CD4-positive, alpha-beta T cell treated with Interleukin-17A for 4 hours (primary cell): ENCODE results near the gene CRADD.
"Not testable (repeated sequence)": the region's sequence is repeated elsewhere in the genome, so short reads cannot be mapped to it uniquely, and the experiment has no call there.

Experiments used
- DNase-seq: peaks from one replicate; pipeline ENCODE4 v3.0.0-alpha.2; 2020; ENCODE audit warnings: mixed read lengths

Gene CRADD

DNA sequence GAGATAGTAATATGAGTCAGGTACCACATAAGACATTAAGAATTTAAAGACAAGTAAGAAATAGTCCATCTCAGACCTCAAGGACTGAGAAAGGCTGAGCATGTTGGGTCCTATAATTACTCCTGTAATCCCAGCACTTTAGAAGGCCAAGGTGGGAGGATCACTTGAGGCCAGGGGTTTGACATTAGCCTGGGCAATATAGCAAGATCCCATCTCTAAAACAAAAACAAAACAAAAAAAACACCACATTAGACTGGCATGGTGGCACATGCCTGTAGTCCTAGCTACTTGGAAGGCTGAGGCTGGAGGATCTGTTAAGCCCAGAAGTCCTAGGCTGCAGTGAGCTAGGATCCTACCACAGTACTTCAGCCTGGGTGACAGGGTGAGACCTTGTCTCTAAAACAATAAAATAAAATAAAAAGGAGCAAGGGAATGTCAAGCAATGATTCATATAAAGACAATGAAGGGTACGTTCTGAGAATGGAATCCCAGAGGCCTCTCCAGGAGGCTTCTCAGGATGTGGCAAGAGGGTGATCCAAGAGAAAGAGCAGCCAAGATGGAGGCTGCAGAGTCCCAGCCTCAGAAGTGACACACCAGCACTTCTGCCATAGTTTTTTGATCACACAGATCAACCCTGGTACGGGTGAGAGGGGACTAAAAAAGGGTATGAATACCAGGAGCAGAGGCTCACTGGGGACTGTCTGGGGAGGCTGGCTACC is 206.4 kb downstream of the CRADD start:
- DNase-seq = no peak

DNA sequence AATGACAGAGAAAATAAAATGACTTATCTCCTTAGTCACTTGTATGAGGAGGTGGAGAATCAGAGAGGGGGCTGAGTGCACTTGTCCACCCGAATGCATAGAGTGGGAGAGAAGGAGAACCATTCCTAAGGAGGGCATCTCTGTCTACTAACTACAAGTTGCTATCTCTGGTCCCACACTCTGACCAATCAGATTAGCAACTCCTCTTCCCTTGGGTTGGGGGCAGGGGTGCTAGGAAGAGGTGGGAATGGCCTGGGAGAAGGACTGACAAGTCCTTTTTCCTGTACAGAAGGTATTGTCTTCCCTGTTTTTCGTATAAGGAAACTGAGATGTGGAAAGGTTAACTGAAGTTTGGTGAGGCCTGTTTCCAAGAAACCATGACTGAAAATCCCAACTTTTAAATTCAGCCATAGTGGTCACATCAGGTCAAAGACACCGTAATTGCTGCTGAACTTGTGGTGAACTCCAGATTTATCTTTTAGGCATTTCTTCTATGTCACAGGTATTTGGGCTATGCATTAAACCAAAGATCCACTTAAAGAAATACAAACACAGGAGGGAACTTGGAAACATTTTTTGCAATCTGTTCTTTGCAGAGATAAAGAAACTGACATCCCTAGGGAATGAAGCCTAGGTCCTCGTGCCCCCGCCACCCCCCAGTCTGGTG is 207.8 kb downstream of the CRADD start:
- no peak for DNase-seq

GRCh38 chr12:93885973-93886532 is 208.9 kb downstream of the CRADD start:
- not testable (repeated sequence) for DNase-seq

- no peak for DNase-seq
These were observed 209.6 kb downstream of the CRADD start for GRCh38 chr12:93886533-93887511.

GRCh38 chr12:93888964-93889363 is 211.8 kb downstream of the CRADD start:
- no peak for DNase-seq

DNA sequence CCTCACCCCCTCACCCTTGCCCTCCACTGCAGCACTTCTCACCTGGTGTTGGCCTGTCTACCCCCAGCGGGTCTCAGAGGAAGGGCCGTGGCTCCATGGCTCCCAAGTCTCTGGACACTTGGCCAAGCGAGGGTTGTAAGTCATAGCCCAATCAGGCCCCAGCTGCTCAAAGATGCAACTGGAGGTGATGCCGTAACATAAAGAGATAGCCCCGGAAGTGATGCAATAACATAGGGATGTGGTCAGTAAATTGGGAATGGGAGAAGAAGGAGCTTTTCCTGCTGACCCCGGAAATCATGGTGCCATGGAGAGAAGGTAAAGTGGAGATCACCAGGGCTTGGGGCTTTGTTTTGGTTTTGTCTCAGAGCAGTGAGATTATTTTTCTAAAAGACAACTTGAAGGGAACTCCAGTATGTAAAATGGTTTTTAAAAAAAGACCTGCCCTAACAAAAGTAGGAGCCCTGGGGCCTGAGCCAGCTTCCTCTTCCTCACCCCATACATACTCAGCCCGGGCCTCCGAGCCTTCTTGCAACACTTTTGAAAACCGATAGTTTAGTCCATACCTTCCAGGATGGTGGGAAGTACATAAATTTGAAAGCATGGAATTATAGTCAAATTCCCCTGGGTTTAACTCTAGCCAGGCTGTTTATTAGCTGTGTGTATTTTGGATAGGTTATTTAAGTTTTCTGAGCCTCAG is 212.5 kb downstream of the CRADD start:
- no peak for DNase-seq

DNA sequence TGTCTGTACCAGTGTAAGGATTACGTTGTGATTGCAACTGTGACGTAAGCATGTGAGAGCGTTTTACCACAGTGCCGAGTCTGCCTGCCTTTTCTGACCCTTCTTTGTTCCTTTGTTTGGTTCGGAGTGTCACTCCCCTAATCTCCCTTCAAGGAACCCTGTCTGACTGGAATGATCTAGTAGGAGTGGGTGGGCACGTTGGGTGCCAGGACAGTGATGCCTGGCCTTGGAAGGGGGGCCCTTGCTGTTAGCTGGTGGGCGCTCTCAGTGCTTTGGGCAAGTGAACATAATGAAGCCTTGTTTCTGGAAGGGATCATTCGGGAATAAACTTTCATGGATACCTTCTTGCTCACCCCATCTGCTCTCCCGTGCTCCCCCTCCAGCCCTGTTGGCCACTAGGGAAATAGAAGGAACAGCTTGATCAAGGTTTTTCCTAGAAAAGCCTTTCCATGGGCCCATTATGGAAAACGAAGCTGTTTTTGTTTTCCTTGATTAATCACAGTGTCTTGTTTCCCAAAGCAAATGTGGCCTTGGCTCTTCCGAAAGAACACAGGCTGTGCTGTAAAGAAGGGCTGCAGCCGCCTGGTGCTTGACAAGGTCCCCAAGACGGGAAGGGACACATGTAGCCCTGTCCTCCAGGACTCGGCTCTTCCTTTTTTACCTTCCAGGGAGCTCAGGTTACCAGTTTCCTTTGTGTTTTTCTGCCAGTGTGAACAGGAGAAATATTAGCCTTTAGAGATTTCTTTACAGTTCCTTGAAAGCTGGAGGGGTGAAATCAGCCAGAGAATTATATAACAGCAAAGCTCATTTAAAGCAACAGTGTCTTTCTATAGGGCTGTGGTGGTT is 215.5 kb downstream of the CRADD start:
- DNase-seq = no peak

- peak; percentile 3 for DNase-seq
These were observed 217.4 kb downstream of the CRADD start for GRCh38 chr12:93894391-93895088.

DNA sequence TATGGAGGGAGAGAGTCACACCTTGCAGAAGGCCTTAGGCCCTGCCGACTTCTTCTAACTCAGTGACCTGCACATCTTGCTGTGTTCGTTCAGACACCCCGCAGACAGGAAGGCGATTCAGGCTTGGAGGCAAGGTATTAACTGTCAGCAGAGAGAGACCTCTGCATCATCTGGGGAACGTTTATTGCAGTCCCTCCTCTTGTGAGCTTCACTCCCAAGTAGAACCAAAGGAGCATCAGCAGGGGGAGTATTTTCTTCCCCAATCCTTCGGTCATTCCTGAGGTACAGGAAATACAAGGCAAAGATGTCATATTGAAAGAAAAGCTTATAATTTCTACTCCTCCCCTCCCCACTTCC is 217.9 kb downstream of the CRADD start:
- no peak for DNase-seq

DNA sequence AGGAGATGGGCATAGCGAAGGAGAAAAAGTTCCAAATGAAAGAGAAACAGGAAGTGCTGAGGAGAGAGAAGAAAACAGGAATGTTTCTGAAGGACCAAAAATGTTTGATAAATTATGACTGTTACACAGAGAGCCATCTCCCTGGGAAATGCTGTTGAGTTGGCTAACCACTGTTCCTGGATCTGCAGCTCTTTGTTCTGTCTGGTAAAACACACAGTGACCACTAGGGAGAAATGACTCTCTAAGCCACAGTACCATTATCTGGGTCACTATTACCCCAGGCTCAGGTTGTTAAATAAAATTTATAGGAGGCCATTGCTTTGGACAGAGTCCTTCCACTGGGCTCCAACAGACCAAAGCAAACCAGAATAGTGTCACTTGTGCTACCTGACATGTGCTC is 219.3 kb downstream of the CRADD start:
- no peak for DNase-seq

DNA sequence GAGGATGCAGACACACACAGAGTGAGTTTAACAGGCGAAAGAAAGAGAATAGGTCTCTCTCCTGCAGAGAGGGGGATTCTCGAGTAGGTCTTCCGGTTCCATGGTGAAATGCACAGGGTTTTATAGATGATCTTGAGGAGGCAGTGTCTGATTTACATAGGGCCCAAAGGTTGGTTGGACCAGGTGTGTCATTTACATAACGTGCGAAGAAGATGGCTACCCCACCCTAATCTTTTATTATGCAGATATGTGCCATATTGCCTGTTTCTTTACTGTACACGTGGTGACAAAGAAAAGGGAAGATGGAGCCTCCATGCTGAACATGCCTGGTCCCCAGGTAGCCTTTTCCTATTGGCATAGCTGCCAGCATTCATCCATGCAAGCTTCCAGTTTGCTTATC is 219.8 kb downstream of the CRADD start:
- no peak for DNase-seq

DNA sequence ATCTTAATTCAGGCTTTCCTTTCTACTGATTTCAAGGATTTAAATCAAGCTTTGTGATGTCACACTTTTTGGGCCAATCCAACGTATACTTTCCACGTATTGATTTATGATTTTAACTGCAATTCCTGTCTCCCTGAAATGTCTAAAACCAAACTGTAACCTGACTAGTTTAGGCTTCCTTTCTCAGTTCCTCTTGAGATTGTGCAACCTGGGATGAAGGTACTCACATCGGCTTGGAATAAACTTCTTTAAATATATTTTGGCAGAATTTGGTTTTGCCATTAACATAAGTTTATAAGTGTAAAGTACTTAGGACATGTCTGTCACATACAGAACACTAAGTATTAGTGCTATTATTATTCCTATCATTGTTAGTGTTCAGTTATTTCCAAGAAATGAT is 224.6 kb downstream of the CRADD start:
- no peak for DNase-seq

- no peak for DNase-seq
These were observed 225.0 kb downstream of the CRADD start for GRCh38 chr12:93902192-93902591.

DNA sequence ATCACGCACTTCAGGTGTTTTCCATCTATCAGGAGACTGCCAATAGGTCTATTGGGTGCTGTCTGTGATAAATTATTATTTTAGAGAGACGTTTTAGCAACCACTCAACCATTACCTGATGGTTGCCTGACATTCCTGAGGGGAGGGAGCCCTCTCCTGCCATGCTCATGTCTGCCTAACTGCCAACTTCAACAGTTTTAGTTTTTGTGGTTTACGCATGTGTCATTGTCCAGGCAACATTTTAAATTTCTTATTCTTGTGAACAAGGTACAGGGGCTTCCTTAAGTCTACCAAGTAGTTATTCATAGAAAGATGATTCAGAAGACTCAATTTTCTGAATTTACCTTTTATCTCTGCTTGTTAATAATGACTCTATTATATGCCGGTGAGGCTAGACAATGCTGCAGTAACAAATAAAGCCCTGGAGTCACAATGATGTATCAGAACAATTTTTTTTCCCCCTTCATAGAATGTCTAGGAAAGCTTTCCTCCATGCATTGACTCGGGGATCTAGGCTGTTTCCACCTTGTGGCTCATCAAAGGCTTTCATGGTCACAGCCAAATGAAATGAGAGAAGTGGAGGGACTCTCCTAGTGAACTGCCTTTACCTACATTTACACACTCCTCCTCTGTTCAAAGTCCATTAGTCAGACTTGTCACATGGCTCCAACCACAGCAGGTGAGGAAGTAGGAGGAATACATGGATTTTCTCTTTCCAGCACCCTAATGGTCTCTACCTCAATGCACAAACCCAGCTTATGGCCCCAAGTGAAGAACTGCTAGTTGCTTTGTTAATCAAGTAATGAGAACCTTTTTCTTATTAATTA is 225.8 kb downstream of the CRADD start:
- no peak for DNase-seq

DNA sequence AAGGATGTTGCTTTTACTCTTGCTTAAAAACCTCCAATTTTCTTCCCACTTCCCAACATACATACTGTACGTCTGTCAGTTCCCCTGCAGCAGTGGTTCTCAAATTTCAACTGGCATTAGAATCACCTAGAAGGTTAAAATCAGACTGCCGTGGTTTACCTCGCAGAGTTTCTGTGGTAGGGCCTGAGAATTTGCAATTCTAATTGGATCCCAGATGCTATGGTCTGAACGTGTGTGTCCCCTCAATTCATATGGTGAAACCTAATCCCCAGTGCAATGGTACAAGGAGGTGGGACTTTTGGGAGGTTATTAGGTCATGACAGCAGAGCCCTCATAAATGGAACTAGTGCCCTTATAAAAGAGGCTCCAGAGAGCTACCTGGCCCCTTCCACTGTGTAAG is 226.9 kb downstream of the CRADD start:
- no peak for DNase-seq

DNA sequence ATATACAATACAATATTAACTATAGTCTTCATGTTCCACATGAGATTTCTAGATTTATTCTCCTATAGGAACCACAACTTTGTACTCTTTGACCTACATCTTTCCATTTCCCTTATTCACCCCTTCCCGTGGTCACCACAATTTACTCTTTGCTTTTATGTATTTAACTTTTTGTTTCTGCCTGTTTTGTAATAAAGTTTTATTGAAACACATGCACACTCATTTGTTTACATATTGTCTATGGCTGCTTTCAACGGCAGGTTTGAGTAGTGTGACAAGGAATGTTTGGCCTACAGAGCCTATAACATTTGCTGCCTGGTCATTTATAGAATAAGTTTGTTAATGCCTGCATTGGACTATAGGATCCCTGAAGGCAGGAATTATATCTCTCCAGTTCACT is 231.1 kb downstream of the CRADD start:
- DNase-seq = no peak

GRCh38 chr12:93908846-93909567 is 231.8 kb downstream of the CRADD start:
- DNase-seq = no peak

DNA sequence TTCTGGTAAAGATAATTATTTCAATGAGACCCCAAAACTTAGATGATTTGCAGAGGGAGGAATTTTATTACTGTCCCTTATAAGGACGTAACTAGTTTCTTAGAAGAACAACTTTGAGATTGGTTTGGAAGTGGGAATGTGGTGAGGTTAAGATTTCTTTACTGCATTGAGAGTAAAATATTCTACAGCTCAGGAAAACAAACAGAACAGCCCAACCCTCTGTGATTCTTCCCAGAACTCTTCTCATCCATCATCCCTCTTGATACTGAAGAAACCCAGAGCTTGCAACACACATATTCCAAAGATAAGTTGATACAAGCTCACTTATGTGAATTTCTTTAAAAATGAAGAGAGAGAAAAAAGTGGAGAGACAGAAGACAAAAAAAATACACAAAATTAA is 234.2 kb downstream of the CRADD start:
- no peak for DNase-seq

- DNase-seq = no peak
These were observed 235.0 kb downstream of the CRADD start for GRCh38 chr12:93912086-93912733.
